ENCODE results near the gene SMIM44. TPM values are rescaled to one million over a fixed set of nuclear protein-coding genes. Genes with fewer than 3 reads are reported as not detected.

The SMIM44 gene
- total and polyA plus RNA-seq, 2 donors (not counting 1 experiment from before 2014, with no cell fraction given): not detected

DNA sequence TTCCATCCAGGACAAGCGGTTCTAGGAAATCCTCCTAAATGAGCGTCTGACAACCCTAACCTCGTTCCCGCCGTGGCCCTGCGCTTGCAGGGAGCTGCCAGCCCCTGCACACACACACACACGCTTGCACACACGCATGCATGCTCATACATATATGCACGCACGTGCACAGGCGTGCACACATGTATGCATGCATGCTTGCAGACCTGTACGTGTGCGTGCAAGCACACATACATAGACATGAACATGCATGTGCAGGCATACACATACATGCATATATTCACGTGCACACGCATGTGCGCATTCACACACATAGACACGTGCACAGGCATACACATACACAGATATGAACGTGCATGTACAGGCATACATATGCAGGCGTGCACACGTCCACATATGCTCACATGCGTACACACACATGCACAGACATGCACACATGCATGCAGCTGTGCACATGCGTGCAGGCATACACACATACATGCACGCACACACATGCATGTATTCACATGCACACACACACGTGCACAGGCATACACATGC lies 38.5 kb downstream of the SMIM44 start:
- CTCF ChIA-PET: interaction anchor here (2.3 kb wide), 1 partner anchor 40 kb away, joined by 7 read pairs; no protein-coding TSS in a partner anchor
- Histone ChIP-seq H3K9ac (ENCODE audit: low read length) (no peak overlapping the region), H3K79me2 (ENCODE audit: control insufficient read depth, insufficient read depth, low read length) (peaks cover 21% of the 10 kb centered on the region)

More for the DNA sequence above, 38.5 kb downstream of the SMIM44 start:
- H3K27ac Mint-ChIP-seq: no peak overlapping the region
- intact Hi-C loops (cut with micrococcal nuclease): no loop called here
- H3K36me3 ChIP-seq (replicated peaks in 1 of 2; ENCODE audit: control extremely low read depth in 1 of 2, control insufficient read depth in 1 of 2, extremely low read depth in 1 of 2, insufficient read depth in 2 of 2, low read length in 1 of 2): peaks cover 0 to 5% of the 10 kb centered on the region in 2 experiments
- no peaks in the 10 kb centered on the region for H3K9me3 ChIP-seq (ENCODE audit: control extremely low read depth in 1 of 3, control insufficient read depth in 2 of 3, insufficient read depth in 1 of 3, low read length in 2 of 3)
- no peaks in the 10 kb centered on the region for H3K27me3 Mint-ChIP-seq
- H4K20me1 ChIP-seq (ENCODE audit: control insufficient read depth, insufficient read depth, low read length, poor library complexity, severe bottlenecking): peaks cover 28% of the 10 kb centered on the region
- no peak for DNase-seq
- H3K27me3 ChIP-seq (replicated peaks in 1 of 4; ENCODE audit: control extremely low read depth in 1 of 4, control insufficient read depth in 3 of 4, insufficient read depth in 4 of 4, low read length in 3 of 4): no peaks in the 10 kb centered on the region
- no peaks in the 10 kb centered on the region for H3K4me1 ChIP-seq (ENCODE audit: control insufficient read depth in 2 of 2, insufficient read depth in 2 of 2, low read length in 2 of 2)
- H3K4me2 ChIP-seq (replicated peaks; ENCODE audit: low read depth, low read length, poor library complexity, severe bottlenecking): no peak overlapping the region
- no peak overlapping the region for H3K4me3 ChIP-seq (ENCODE audit: control extremely low read depth in 1 of 5, extremely low read depth in 1 of 5, insufficient read depth in 1 of 5, low read depth in 2 of 5, low read length in 4 of 5)
- no peak overlapping the region for H2AFZ ChIP-seq (ENCODE audit: insufficient read depth, low read depth, low read length, poor library complexity, severe bottlenecking)
- TF ChIP-seq EZH2 (IDR thresholded peaks at IDR 0.05; ENCODE audit: borderline replicate concordance, insufficient read depth, low read depth, low read length, poor library complexity, severe bottlenecking): no peak
- TF ChIP-seq, protein P1, sequence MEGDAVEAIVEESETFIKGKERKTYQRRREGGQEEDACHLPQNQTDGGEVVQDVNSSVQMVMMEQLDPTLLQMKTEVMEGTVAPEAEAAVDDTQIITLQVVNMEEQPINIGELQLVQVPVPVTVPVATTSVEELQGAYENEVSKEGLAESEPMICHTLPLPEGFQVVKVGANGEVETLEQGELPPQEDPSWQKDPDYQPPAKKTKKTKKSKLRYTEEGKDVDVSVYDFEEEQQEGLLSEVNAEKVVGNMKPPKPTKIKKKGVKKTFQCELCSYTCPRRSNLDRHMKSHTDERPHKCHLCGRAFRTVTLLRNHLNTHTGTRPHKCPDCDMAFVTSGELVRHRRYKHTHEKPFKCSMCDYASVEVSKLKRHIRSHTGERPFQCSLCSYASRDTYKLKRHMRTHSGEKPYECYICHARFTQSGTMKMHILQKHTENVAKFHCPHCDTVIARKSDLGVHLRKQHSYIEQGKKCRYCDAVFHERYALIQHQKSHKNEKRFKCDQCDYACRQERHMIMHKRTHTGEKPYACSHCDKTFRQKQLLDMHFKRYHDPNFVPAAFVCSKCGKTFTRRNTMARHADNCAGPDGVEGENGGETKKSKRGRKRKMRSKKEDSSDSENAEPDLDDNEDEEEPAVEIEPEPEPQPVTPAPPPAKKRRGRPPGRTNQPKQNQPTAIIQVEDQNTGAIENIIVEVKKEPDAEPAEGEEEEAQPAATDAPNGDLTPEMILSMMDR (IDR thresholded peaks at IDR 0.05): no peak
- H3K4me3 Mint-ChIP-seq: no peak overlapping the region
- H3K9me3 Mint-ChIP-seq (ENCODE audit: insufficient read depth): no peaks in the 10 kb centered on the region
- WGBS (ENCODE audit: insufficient coverage): 84% methylated on average over 24 of the region's 24 CpGs
- peaks cover 1% of the 10 kb centered on the region for H3K4me1 Mint-ChIP-seq
- ATAC-seq (ENCODE audit: low read depth): no peak
- POLR2A ChIA-PET: no interaction called here
- no peak overlapping the region for H3K27ac ChIP-seq (ENCODE audit: low read length in 2 of 2)

Measured in B cell (primary cell).